Neuron (in vitro differentiated cells): ENCODE measurements around the gene FHIT.
A peak's percentile ranks its signal among the peaks of the same experiment; 100 is the strongest.

Source experiments
- H2AFZ ChIP-seq: one replicate; pipeline ENCODE4 v1.6.1; 2013; ENCODE audit warnings: low read depth, mild to moderate bottlenecking, inconsistent platforms, low read length, moderate library complexity
- H3K27me3 ChIP-seq: one replicate; pipeline ENCODE4 v1.6.1; 2013; ENCODE audit warnings: low read length; ENCODE audit not compliant: insufficient read depth
- H3K36me3 ChIP-seq: one replicate; pipeline ENCODE4 v1.6.1; 2013; ENCODE audit warnings: low read length; ENCODE audit not compliant: insufficient read depth
- H3K4me1 ChIP-seq: one replicate; pipeline ENCODE4 v1.6.1; 2013; ENCODE audit warnings: low read length; ENCODE audit not compliant: insufficient read depth
- H3K4me3 ChIP-seq: 2 replicates; pipeline ENCODE4 v1.5.1; 2013; ENCODE audit warnings: mild to moderate bottlenecking, low read length, moderate library complexity
- H3K9me3 ChIP-seq: one replicate; pipeline ENCODE4 v1.6.1; 2013; ENCODE audit warnings: low read length

Gene FHIT

DNA sequence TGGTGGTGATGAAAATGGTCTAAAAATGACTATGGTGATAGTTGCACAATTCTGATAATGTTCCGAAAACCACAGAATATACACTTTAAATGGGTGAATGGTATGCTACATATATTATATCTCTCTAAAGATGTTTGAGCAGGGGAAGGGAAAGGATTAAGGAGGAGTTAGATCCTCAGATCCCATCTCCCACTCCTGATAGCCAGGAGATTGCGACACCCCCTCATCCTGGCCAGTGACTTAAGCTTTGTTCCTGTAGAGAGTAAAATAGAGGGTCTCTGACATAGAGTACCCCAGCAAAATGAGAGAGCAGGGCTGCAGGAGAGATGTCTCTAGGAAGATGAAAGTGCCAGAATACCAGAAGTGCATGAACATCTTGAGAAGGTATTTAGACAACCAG lies 984.8 kb downstream of the FHIT start:
- H3K4me1 ChIP-seq, result no peaks in the 10 kb centered on the region
- no peaks in the 10 kb centered on the region for H3K36me3 ChIP-seq
- H3K27me3 ChIP-seq, result no peaks in the 10 kb centered on the region
- no peak overlapping the region for H2AFZ ChIP-seq
- H3K4me3 ChIP-seq, result no peak overlapping the region
- no peaks in the 10 kb centered on the region for H3K9me3 ChIP-seq

DNA sequence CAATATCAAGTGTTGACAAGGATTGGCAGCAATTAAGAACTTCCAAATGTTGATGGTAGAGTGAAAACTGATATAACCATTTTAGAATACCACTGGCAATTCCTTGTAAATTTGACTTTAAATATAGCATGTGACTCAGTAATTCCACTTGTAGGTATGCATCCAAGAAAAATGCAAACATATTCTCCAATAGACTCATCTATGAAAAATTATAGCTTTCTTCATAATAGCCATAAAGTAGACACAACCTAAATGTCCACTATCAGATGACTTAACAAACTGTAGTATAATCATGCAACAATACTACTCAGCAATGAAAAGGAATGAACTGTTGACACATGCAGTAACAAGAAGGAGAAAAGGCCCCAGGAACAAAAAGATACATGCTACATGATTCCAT lies 988.1 kb downstream of the FHIT start:
- Histone ChIP-seq H3K27me3 (no peaks in the 10 kb centered on the region), H3K36me3 (no peaks in the 10 kb centered on the region), H3K4me3 (no peak overlapping the region), H3K4me1 (no peaks in the 10 kb centered on the region), H3K9me3 (no peaks in the 10 kb centered on the region), H2AFZ (no peak overlapping the region)

DNA sequence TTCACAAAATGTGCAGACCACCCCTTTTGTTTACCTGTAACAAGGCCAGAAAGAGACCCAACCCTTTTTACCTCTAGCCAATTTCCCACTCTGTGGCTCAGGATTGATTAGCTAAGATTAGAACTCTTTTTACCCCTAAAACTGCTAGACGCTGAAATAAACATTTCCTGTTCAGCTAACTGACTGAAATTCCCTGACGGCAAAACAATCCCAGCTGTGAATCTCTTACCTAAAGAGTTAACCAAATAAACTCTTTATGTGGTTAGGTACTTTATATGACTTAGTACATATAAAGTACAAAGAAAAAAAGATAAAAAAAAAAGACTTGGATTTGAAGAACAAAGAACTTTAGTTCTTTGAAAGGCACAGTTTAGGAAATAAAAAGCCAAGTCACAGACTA lies 988.7 kb downstream of the FHIT start:
- Histone ChIP-seq H3K4me1 (no peaks in the 10 kb centered on the region), H2AFZ (no peak overlapping the region), H3K4me3 (no peak overlapping the region)

DNA sequence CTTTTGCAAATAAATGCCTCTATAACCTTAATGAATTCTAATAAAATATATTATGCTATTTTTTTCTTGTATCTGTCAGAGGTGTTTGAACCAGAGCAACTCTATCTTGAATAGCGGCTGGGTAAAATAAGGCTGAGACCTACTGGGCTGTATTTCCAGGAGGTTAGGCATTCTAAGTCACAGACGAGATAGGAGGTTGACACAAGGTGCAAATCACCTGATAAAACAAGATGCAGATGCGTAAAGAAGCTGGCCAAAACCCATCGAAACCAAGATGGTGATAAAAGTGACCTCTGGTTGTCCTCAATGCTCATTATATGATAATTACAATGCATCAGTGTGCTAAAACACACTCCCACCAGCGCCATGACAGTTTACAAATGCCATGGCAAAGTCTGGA lies 990.7 kb downstream of the FHIT start:
- H3K4me1 ChIP-seq, result no peaks in the 10 kb centered on the region
- H2AFZ ChIP-seq, result no peak overlapping the region
- H3K4me3 ChIP-seq, result no peak overlapping the region
- no peaks in the 10 kb centered on the region for H3K9me3 ChIP-seq
- H3K27me3 ChIP-seq, result no peaks in the 10 kb centered on the region
- H3K36me3 ChIP-seq, result no peaks in the 10 kb centered on the region

More for the DNA sequence above, 988.7 kb downstream of the FHIT start:
- H3K27me3 ChIP-seq, result no peaks in the 10 kb centered on the region
- no peaks in the 10 kb centered on the region for H3K36me3 ChIP-seq
- H3K9me3 ChIP-seq, result no peaks in the 10 kb centered on the region

DNA sequence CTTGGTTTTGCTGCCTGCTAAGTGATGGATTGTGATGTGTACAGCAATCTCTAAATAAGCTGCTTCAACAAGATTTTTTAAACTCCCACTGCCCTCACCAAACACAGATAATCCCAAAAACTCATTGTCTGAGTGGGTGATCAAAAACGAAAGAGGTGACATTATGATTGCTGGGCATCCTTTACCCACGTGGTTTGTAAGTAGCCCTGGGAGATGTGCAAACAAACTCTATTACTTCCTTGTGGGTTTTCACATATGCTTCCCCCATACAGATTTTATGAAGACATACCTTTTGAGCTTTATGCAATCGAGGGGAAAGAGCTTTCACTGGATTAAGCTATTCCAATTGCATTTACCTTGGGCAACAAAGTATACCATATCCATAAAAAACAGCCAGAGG lies 1000.4 kb downstream of the FHIT start:
- Histone ChIP-seq H3K27me3 (no peaks in the 10 kb centered on the region), H3K36me3 (no peaks in the 10 kb centered on the region), H2AFZ (no peak overlapping the region), H3K4me3 (no peak overlapping the region), H3K4me1 (no peaks in the 10 kb centered on the region), H3K9me3 (no peaks in the 10 kb centered on the region)

DNA sequence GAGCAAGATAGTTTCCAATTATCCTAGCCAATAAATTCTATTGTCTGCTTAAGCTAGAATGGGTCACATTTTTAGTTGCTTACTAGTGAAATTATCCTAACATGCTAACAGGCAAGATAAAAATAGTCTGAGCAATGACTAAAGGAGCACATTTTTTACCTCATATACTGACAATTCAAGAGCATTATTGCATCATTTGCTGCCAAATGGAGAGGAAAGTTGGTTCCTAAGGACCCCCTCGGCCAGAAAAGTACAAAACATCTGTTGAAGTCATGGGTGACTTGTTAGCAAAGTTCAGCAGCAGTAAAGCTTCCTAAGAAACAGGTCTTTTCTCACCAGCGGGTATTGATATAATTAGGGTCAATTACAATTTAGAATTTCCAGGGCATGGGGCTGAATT lies 1001.0 kb downstream of the FHIT start:
- H3K36me3 ChIP-seq, result no peaks in the 10 kb centered on the region
- H3K4me1 ChIP-seq, result no peaks in the 10 kb centered on the region
- no peaks in the 10 kb centered on the region for H3K9me3 ChIP-seq
- H2AFZ ChIP-seq, result no peak overlapping the region
- no peaks in the 10 kb centered on the region for H3K27me3 ChIP-seq
- H3K4me3 ChIP-seq, result no peak overlapping the region

DNA sequence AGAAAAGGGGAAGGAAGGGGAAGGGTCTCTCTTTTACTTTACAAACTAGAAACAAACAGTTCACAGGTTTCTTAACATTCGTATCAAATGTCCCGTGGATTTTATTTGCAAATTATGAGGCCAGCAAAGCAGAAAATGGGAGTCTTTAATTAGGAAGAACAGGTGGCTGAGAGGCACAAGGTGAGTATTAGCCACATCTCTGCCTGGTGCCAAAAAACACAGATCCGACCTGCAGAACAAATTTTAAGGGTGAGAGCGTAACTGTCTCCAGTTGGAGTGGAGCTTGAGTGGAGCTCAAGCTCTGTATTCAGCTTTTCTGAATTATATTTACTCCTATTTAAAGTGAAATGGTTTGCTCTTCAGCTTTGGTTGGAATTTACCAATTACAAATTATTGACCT lies 1004.9 kb downstream of the FHIT start:
- H3K9me3 ChIP-seq, result no peaks in the 10 kb centered on the region
- no peak overlapping the region for H3K4me3 ChIP-seq
- H3K36me3 ChIP-seq, result no peaks in the 10 kb centered on the region
- H3K27me3 ChIP-seq, result no peaks in the 10 kb centered on the region
- no peaks in the 10 kb centered on the region for H3K4me1 ChIP-seq
- no peak overlapping the region for H2AFZ ChIP-seq

DNA sequence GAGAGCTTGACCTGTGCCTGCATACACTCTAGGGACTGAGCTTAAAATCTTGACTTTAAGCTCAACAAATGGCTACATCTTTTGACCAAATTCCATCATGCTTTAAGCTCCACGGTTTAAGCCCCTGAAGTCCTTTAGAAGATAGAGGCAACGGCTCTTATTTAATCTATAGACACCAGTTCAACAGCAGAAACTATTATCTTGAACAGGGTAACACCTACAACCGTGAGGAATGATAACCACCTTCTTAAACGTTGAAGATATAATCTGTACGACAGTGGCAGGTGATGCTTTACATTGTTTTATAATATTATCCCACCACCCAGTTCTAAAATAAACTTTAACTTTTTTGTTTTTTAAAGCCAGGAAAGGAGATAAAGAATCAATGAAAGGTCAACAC lies 1007.8 kb downstream of the FHIT start:
- no peak overlapping the region for H2AFZ ChIP-seq
- peaks cover 3% of the 10 kb centered on the region for H3K4me1 ChIP-seq
- no peaks in the 10 kb centered on the region for H3K36me3 ChIP-seq
- no peaks in the 10 kb centered on the region for H3K27me3 ChIP-seq
- H3K9me3 ChIP-seq, result no peaks in the 10 kb centered on the region
- no peak overlapping the region for H3K4me3 ChIP-seq

DNA sequence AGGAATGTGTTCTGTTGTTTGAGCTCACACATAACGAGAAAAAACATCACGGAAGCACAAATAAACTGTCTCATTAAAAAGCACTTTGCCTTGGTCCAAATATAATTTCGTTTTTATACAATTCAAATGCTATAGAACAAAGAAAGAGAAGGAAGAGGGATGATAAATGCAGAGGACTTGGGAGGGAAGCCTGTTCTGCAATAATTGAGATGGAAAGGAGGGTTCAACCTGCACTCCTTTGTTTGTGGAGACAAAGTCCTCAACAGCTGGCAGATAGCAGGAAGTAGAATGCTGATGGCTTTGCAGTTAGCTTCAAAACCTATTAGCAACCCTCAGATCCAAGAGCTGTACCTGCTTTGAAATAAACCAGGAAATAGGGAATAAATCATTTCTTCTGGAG lies 1010.8 kb downstream of the FHIT start:
- Histone ChIP-seq H3K36me3 (no peaks in the 10 kb centered on the region), H3K9me3 (no peaks in the 10 kb centered on the region), H2AFZ (peak overlapping the region; percentile 61), H3K4me3 (no peak overlapping the region), H3K4me1 (peaks cover 3% of the 10 kb centered on the region), H3K27me3 (no peaks in the 10 kb centered on the region)

DNA sequence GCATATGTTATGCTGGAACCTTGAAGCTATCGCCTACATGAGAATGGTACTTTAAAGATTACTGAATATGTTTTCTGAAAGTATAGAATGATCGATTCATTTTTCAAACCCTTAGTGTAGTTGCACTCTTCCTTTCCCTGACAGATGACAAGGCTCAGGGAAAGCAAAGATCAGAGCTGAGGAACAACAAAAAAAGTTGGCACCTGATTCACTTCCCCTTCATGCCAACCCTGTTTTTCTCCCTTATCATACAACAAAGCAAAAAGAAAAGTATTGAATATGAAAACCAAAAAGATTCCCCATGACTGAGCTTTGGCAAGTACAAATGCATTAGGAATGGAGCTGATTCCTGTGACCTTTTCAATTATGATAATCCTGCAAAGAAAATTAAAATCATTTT lies 1012.7 kb downstream of the FHIT start:
- H2AFZ ChIP-seq, result no peak overlapping the region
- H3K27me3 ChIP-seq, result no peaks in the 10 kb centered on the region
- H3K4me1 ChIP-seq, result peaks cover 3% of the 10 kb centered on the region
- H3K9me3 ChIP-seq, result no peaks in the 10 kb centered on the region
- H3K36me3 ChIP-seq, result no peaks in the 10 kb centered on the region
- no peak overlapping the region for H3K4me3 ChIP-seq

DNA sequence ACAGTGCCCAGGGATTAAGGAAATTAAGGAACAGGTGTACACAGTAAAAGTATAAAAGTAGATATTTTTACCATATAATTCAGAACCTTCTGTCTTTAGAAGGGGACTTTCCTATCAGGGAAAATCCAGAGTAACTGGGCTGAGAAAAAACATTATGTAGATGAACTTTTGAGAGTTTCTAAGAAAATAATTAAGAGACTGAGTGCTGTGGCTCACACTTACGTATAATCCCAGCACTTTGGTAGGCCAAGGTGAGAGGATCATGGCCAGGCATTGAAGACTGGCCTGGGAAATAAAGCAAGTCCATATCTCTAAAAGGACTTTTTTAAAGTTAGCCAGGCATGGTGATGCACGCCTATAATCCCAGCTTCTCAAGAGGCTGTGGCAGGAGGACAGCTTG lies 1021.8 kb downstream of the FHIT start:
- H3K36me3 ChIP-seq, result no peaks in the 10 kb centered on the region
- no peak overlapping the region for H3K4me3 ChIP-seq
- H3K9me3 ChIP-seq, result no peaks in the 10 kb centered on the region
- no peaks in the 10 kb centered on the region for H3K4me1 ChIP-seq
- H3K27me3 ChIP-seq, result no peaks in the 10 kb centered on the region
- no peak overlapping the region for H2AFZ ChIP-seq

DNA sequence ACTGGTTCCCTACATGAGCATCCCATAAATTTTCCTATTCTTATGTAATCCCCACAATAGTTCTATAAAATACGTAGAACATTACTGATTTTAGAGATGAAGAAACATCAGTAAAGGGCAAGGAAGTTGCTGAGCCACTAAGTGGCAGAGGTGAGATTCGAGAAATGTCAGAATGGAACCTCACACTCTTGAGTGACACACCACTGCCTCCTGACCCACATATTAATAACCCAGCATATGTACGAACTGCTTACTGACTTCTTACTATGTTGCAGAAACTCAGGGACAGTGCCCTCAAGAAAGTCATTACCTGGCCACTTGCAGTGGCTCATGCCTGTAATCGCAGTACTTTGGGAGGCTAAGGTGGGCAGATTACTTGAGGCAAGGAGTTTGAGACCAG lies 1022.4 kb downstream of the FHIT start:
- Histone ChIP-seq H3K36me3 (no peaks in the 10 kb centered on the region), H3K4me1 (no peaks in the 10 kb centered on the region), H3K9me3 (no peaks in the 10 kb centered on the region), H3K4me3 (no peak overlapping the region), H2AFZ (no peak overlapping the region), H3K27me3 (no peaks in the 10 kb centered on the region)

DNA sequence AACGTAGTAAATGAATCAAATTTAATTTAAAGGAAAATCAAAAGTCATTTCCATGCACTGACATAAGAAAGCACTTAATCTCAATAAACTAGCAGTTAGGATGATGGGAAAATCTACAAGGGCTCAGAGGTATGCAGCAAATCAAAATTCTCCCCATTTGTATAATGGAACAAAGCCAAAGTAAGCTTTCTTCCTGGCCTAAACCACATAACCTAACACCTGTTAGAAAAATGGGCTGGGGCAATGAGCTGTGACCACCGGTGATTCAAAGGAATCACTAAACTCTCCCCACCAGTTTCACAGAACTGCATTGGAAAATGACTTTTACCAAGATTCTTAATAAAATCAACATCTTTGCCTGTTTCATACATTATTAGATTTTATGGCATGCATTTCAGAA lies 1024.3 kb downstream of the FHIT start:
- H3K9me3 ChIP-seq, result no peaks in the 10 kb centered on the region
- H3K27me3 ChIP-seq, result no peaks in the 10 kb centered on the region
- no peaks in the 10 kb centered on the region for H3K4me1 ChIP-seq
- H2AFZ ChIP-seq, result no peak overlapping the region
- H3K36me3 ChIP-seq, result no peaks in the 10 kb centered on the region
- H3K4me3 ChIP-seq, result no peak overlapping the region

DNA sequence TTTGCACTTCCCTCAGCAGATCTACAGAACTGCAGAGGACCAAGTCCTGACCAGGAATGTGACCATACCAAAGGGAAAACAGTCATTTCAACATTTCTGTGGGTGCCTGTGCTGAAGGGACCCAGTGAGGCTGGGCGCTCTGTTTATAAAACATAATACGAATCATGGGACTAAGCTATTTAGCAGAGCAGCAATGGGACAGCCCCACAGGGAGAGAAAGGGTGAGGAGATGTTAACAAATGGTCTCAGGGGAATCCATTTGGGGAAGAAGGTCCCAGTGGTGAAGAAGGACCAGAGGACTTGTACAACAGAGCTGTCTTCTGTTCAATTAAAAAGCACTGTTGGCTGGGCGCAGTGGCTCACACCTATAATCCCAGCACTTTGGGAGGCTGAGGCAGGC lies 1025.4 kb downstream of the FHIT start:
- Histone ChIP-seq H3K4me3 (no peak overlapping the region), H3K27me3 (no peaks in the 10 kb centered on the region), H3K4me1 (no peaks in the 10 kb centered on the region)

More for the DNA sequence above, 1025.4 kb downstream of the FHIT start:
- Histone ChIP-seq H3K9me3 (no peaks in the 10 kb centered on the region), H2AFZ (no peak overlapping the region), H3K36me3 (no peaks in the 10 kb centered on the region)
